GM19463 (cell line): ENCODE results near the gene CCND3.
A peak's percentile ranks its signal among the peaks of the same experiment; 100 is the strongest.

ENCODE experiments used
- ATAC-seq: cut with Tn5 transposase; IDR thresholded peaks from one replicate; pipeline ENCODE4 v1.9.1; 2021; ENCODE audit warnings: mild to moderate bottlenecking, moderate library complexity; ENCODE audit not compliant: unreplicated experiment

Gene CCND3

GRCh38 chr6:41941280-41942066, at the start of gene CCND3:
CCND3 (minus strand) TSS chr6:41941808; CDS start chr6:41941649, 159 bp downstream.
- peak; percentile 93 for ATAC-seq

- no peak for ATAC-seq
These were observed 44.7 kb upstream of the CCND3 start for GRCh38 chr6:41986339-41986738.

GRCh38 chr6:41984623-41985022, 43.0 kb upstream of the CCND3 start:
- no peak for ATAC-seq

GRCh38 chr6:41976794-41977484, 35.3 kb upstream of the CCND3 start:
- ATAC-seq: no peak

GRCh38 chr6:41975276-41975675, 33.7 kb upstream of the CCND3 start:
- ATAC-seq: no peak

- no peak for ATAC-seq
These were observed 32.7 kb upstream of the CCND3 start for GRCh38 chr6:41974281-41974825.

GRCh38 chr6:41972826-41973225, 31.2 kb upstream of the CCND3 start:
- no peak for ATAC-seq

GRCh38 chr6:41970436-41970846, 28.8 kb upstream of the CCND3 start:
- ATAC-seq: no peak

- ATAC-seq: no peak
These were observed 26.0 kb upstream of the CCND3 start for GRCh38 chr6:41967312-41968287.

- no peak for ATAC-seq
These were observed 25.3 kb upstream of the CCND3 start for GRCh38 chr6:41966961-41967311.

GRCh38 chr6:41966214-41966920, 24.8 kb upstream of the CCND3 start:
- no peak for ATAC-seq

GRCh38 chr6:41965429-41966213, 24.0 kb upstream of the CCND3 start:
- no peak for ATAC-seq

GRCh38 chr6:41964201-41964887, 22.7 kb upstream of the CCND3 start:
- ATAC-seq: no peak

GRCh38 chr6:41963371-41963770, 21.8 kb upstream of the CCND3 start:
- no peak for ATAC-seq

GRCh38 chr6:41960028-41960427, 18.4 kb upstream of the CCND3 start:
- ATAC-seq: no peak

GRCh38 chr6:41958022-41958856, 16.6 kb upstream of the CCND3 start:
- no peak for ATAC-seq

GRCh38 chr6:41957117-41957516, 15.5 kb upstream of the CCND3 start:
- no peak for ATAC-seq

- ATAC-seq: no peak
These were observed 13.8 kb upstream of the CCND3 start for GRCh38 chr6:41955412-41955811.
